GM23338 (cell line): ENCODE data around the gene SH3D19. TPM values are rescaled to one million over a fixed set of nuclear protein-coding genes. Genes with fewer than 3 reads are reported as not detected.

Source experiments
- ATAC-seq: fragments of 200-7000 bp; cut with Tn5 transposase; 3 replicates; pipeline ENCODE4 v1.9.1; 2020
- DNase-seq: peaks from one replicate; pipeline ENCODE4 v3.0.0-alpha.2; 2015; ENCODE audit warnings: low spot score
- H2AFZ ChIP-seq: fragments of 200-600 bp; sonication (generic); 2 replicates; pipeline ENCODE4 v1.8.0; 2016; ENCODE audit warnings: antibody characterized with exemption, mild to moderate bottlenecking, moderate library complexity
- H3F3A ChIP-seq: fragments of 200-600 bp; sonication (generic); replicated peaks from 2 replicates; pipeline ENCODE4 v1.8.0; 2017; ENCODE audit warnings: antibody characterized with exemption, mixed run types, low read depth
- H3K27ac ChIP-seq: fragments of 200-600 bp; sonication (generic); 2 replicates; pipeline ENCODE4 v1.6.1; 2016; ENCODE audit warnings: low read depth
- H3K27me3 ChIP-seq: fragments of 200-600 bp; sonication (generic); 2 replicates; pipeline ENCODE4 v1.8.0; 2016; ENCODE audit warnings: mild to moderate bottlenecking, mixed run types, moderate library complexity; ENCODE audit not compliant: insufficient read depth
- H3K36me3 ChIP-seq: fragments of 200-600 bp; sonication (generic); 2 replicates; pipeline ENCODE4 v1.8.0; 2016; ENCODE audit warnings: mild to moderate bottlenecking; ENCODE audit not compliant: insufficient read depth
- H3K4me1 ChIP-seq: fragments of 200-600 bp; sonication (generic); 2 replicates; pipeline ENCODE4 v1.8.0; 2016; ENCODE audit warnings: mild to moderate bottlenecking, moderate library complexity; ENCODE audit not compliant: insufficient read depth
- H3K4me2 ChIP-seq: fragments of 200-600 bp; sonication (generic); 2 replicates; pipeline ENCODE4 v1.7.1; 2017; ENCODE audit warnings: mixed run types
- H3K4me3 ChIP-seq: fragments of 200-600 bp; sonication (generic); 2 replicates; pipeline ENCODE4 v1.6.1; 2016; ENCODE audit warnings: mixed run types
- H3K79me2 ChIP-seq: fragments of 200-600 bp; sonication (generic); replicated peaks from 2 replicates; pipeline ENCODE4 v1.8.0; 2017; ENCODE audit warnings: mild to moderate bottlenecking; ENCODE audit not compliant: insufficient read depth
- H3K9me2 ChIP-seq: fragments of 200-600 bp; sonication (generic); 2 replicates; pipeline ENCODE4 v1.8.0; 2017; ENCODE audit not compliant: insufficient read depth
- H4K20me1 ChIP-seq: fragments of 200-600 bp; sonication (generic); replicated peaks from 2 replicates; pipeline ENCODE4 v1.8.0; 2017; ENCODE audit warnings: mild to moderate bottlenecking; ENCODE audit not compliant: insufficient read depth
- H3K27ac Mint-ChIP-seq: 2 replicates; pipeline ENCODE4 v1.8.0; 2020; ENCODE audit warnings: inconsistent platforms, mild to moderate bottlenecking, moderate library complexity, mixed read lengths
- H3K27me3 Mint-ChIP-seq: 3 replicates; pipeline ENCODE4 v1.8.0; 2022; ENCODE audit warnings: low read depth, mild to moderate bottlenecking, moderate library complexity, mixed read lengths, inconsistent platforms; ENCODE audit not compliant: insufficient read depth, poor library complexity
- H3K36me3 Mint-ChIP-seq: 3 replicates; pipeline ENCODE4 v1.8.0; 2021; ENCODE audit warnings: low read depth, mild to moderate bottlenecking, inconsistent platforms, moderate library complexity, mixed read lengths
- H3K4me1 Mint-ChIP-seq: 3 replicates; pipeline ENCODE4 v1.8.0; 2020; ENCODE audit warnings: mild to moderate bottlenecking, inconsistent platforms, mixed read lengths
- H3K4me3 Mint-ChIP-seq: 3 replicates; pipeline ENCODE4 v1.8.0; 2021; ENCODE audit warnings: moderate library complexity, mild to moderate bottlenecking, inconsistent platforms, mixed read lengths
- H3K9me3 Mint-ChIP-seq: 3 replicates; pipeline ENCODE4 v1.8.0; 2020; ENCODE audit warnings: moderate library complexity, mild to moderate bottlenecking, inconsistent platforms, mixed read lengths
- CREB1 ChIP-seq: fragments of 250-450 bp; sonication (Bioruptor Pico); IDR thresholded peaks from 2 replicates; pipeline ENCODE4 v1.5.0; 2020; ENCODE audit warnings: low read depth, mild to moderate bottlenecking, moderate library complexity
- CTCF ChIP-seq, 2 experiments: fragments of 200-600 bp in 1 of 2; sonication (generic) in 1 of 2; conservative IDR thresholded peaks; 2 replicates each; pipeline versions ENCODE4 v1.5.1 to v1.6.1; 2016 to 2017; ENCODE audit warnings: antibody characterized with exemption in 2 of 2, low read depth in 2 of 2, mild to moderate bottlenecking in 2 of 2, moderate library complexity in 1 of 2
- ETS1 ChIP-seq: IDR thresholded peaks from 2 replicates; pipeline ENCODE4 v1.6.1; 2016; ENCODE audit warnings: antibody characterized with exemption
- EZH2 ChIP-seq: fragments of 200-600 bp; sonication (generic); IDR thresholded peaks from one replicate; pipeline ENCODE4 v1.8.0; 2017; ENCODE audit warnings: antibody characterized with exemption, mild to moderate bottlenecking, low read depth; ENCODE audit not compliant: unreplicated experiment
- EZH2phosphoT487 ChIP-seq: fragments of 200-600 bp; sonication (generic); IDR thresholded peaks from one replicate; pipeline ENCODE4 v1.8.1; 2018; ENCODE audit warnings: antibody characterized with exemption; ENCODE audit not compliant: unreplicated experiment
- NANOG ChIP-seq: IDR thresholded peaks from 2 replicates; pipeline ENCODE4 v1.6.1; 2016; ENCODE audit warnings: antibody characterized with exemption, borderline replicate concordance
- ZNF331 ChIP-seq: fragments of 250-450 bp; sonication (Bioruptor Pico); IDR thresholded peaks from 2 replicates; pipeline ENCODE4 v1.5.0; 2020; ENCODE audit warnings: low read depth, mild to moderate bottlenecking, moderate library complexity
- ZNF462 ChIP-seq: fragments of 250-450 bp; sonication (Bioruptor Pico); IDR thresholded peaks from 2 replicates; pipeline ENCODE4 v1.5.0; 2020; ENCODE audit warnings: mild to moderate bottlenecking, moderate library complexity
- polyA plus RNA-seq: library from polyadenylated mRNA; unstranded; fragments of >200 nt; fragmentation: Nextera tagmentation; extraction: Ambion mirVana; gene quantifications from 2 replicates; pipeline ENCODE4 v1.2.1, GENCODE V29; 2016
- total RNA-seq: library from RNA; depleted of rRNA; stranded (reverse); fragments of >200 nt; shearing (Covaris generic); gene quantifications from 2 replicates; pipeline ENCODE4 v1.2.3, GENCODE V29; 2014

The SH3D19 gene
- total and polyA plus RNA-seq, 2 experiments from 2014 or later: 25.3 to 57.4 TPM

GRCh38 chr4:151184523-151185458 lies 140.6 kb downstream of the SH3D19 start:
- Histone ChIP-seq H3K27ac (peak overlapping the region; percentile 56; the same call in 1 of the 2 replicates), H4K20me1 (no peaks in the 10 kb centered on the region), H3K79me2 (0 out of 2 replicates have a peak, but pooled peaks cover 6% of the 10 kb centered on the region), H3F3A (no peaks in the 10 kb centered on the region), H3K27me3 (no peaks in the 10 kb centered on the region), H2AFZ (no peak overlapping the region), H3K4me3 (no peak overlapping the region), H3K9me2 (no peaks in the 10 kb centered on the region), H3K4me1 (no peaks in the 10 kb centered on the region), H3K36me3 (no peaks in the 10 kb centered on the region), H3K4me2 (no peak overlapping the region)
- DNase-seq (no peak), ATAC-seq (peak; percentile 26; the same call in 1 of the 3 replicates)
- no peak for TF ChIP-seq CREB1 (CRISPR knock-in tag)
- no peak for TF ChIP-seq NANOG
- no peak for TF ChIP-seq ZNF331 (CRISPR knock-in tag)
- TF ChIP-seq ETS1: no peak
- no peak for TF ChIP-seq EZH2phosphoT487
- no peak for TF ChIP-seq CTCF (conservative IDR thresholded peaks at IDR 0.05; ENCODE audit: low read depth in 2 of 2)
- TF ChIP-seq EZH2: no peak
- no peak for TF ChIP-seq ZNF462 (CRISPR knock-in tag)
- peaks cover 4% of the 10 kb centered on the region for H3K27me3 Mint-ChIP-seq
- H3K9me3 Mint-ChIP-seq: peaks cover 6% of the 10 kb centered on the region
- peaks cover 19% of the 10 kb centered on the region; the same call in 2 of the 3 replicates for H3K4me1 Mint-ChIP-seq
- H3K4me3 Mint-ChIP-seq: no peak overlapping the region
- H3K27ac Mint-ChIP-seq: no peak overlapping the region
- H3K36me3 Mint-ChIP-seq: peaks cover 12% of the 10 kb centered on the region
